GM19351 (cell line): ENCODE measurements around the gene DCP1A.

Source experiments
- ATAC-seq: cut with Tn5 transposase; IDR thresholded peaks from one replicate; pipeline ENCODE4 v1.9.1; 2021; ENCODE audit warnings: mild to moderate bottlenecking, moderate library complexity; ENCODE audit not compliant: unreplicated experiment

The DCP1A gene

DNA sequence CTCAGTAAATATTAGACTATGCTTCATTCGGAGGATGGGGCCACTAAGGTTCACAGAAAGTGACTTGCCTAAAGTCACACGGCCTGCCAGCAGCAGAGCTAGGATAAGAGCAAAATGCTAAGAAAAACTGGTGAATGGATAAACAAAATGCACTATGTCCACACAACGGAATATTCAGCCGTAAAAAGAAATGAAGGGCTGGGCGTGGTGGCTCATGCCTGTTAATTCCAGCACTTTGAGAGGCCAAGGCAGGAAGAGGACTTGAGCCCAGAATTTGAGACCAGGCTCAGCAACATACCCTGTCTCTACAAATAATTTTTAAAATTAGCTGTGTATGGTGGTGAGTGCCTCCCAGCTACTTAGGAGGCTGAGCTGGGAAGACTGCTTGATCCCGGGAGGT lies 99.2 kb downstream of the DCP1A start:
- ATAC-seq: no peak

DNA sequence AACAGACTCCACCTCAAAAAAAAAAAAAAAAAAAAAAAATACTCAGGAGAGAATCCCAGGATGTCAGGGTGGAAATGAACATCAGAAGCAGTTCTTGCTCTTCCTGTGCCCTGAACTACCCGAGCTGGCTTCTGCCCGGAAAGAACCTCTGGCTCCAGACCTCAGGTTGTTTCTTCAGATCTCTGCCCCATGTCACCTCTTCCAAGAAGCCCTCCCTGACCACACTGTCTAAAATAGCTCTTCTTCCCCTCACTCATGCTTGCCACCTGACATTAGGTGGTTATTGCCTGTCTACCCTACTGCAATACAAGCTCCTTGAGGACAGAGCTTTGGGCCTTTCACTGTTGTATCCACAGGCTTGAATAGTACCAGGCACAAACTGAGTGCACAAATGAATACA lies 99.7 kb downstream of the DCP1A start:
- no peak for ATAC-seq

DNA sequence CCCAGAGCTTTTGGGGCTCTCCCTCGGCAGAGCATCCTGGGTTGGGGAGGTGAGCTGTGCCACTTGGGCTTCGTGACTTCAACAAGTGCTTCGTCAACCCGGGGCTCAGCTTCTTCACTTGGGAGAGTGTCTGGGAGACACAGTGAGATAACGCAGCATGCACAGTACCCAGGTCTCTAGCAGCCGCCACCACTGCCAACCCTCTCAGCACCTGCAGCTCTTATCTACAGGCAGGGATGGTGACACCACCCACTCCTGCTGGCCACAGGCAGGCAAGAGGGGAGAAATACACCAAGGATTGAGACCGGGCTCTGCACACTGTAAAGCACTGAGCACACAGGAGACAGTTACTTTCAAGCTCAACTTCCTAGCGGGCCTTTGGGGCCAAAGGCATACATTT lies 103.1 kb downstream of the DCP1A start:
- no peak for ATAC-seq

DNA sequence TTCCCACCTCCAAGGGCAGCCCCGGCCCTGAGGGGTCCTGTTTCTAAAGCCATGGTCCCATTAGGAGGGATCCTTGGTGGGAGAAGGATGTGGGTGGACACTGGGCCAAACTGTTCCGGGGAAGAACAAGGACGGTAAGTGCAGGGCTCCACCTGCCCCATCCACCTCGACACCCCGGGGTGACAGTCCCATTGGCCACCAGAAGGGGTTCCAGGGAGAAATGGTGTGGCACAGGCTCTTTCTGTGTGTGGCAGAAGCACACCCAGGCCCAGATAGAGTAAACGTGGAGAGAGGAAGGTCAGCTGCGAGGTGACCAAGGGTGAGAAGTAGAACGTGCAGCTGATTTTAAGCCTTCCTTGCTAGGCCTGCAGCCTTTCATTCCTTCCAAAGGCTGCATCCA lies 103.6 kb downstream of the DCP1A start:
- ATAC-seq: no peak

DNA sequence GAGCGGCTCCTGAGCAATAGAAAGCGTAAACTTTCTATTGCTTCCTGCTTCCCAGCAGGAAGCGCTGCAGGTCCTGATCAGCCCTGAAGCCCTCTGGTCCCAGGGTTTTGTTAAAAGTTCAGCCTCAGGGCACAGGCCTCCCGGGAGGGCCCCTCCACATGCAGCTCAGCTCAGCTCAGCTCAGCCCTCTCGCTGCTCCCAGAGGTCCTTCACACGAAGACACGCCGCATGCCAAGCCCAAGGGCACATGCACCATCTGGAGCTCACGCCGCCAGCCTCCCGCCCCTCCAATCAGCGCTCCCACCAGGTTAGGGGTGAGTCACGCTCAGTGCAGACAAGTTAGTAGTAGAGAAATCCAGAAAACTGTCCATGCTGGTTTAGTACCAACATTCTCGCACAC lies 104.2 kb downstream of the DCP1A start:
- no peak for ATAC-seq

DNA sequence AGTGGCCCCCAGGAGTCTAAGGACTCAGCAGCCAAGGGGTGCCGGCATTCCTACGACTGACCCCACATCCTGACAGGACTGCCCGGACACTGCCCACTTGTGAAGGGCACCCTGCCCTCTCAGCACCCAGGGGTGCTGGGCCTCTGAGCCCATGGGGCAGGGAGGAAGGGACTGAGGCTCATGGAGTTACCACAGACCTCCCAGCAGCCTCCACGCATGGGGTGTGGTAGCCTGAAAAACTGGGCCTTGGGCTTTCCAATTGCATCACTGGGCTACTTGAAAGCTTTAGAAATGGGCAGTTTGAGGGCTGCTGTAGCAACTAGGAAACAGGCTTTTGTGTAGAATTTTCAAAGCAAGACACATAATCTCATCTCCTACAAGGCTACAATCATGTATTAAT lies 104.7 kb downstream of the DCP1A start:
- ATAC-seq: no peak

DNA sequence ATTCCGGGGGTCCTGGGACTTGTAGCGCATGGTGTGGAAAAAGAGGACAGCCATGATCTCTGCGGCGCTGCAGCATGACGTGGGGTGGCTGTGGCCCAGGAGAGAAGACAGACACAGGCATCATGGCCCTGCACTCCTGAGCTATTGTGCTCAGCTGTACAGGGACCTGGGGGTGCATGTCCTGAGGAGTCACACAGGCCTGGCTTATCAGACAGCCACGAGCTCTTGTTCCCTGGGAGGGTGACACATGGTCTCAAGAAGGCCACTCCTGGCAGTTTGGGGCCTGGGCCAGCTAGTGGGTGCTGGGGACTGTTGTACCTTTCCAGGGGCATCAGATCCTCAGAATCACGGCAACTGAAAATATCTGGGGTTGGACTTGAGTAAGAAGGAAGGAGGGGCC lies 105.2 kb downstream of the DCP1A start:
- no peak for ATAC-seq

DNA sequence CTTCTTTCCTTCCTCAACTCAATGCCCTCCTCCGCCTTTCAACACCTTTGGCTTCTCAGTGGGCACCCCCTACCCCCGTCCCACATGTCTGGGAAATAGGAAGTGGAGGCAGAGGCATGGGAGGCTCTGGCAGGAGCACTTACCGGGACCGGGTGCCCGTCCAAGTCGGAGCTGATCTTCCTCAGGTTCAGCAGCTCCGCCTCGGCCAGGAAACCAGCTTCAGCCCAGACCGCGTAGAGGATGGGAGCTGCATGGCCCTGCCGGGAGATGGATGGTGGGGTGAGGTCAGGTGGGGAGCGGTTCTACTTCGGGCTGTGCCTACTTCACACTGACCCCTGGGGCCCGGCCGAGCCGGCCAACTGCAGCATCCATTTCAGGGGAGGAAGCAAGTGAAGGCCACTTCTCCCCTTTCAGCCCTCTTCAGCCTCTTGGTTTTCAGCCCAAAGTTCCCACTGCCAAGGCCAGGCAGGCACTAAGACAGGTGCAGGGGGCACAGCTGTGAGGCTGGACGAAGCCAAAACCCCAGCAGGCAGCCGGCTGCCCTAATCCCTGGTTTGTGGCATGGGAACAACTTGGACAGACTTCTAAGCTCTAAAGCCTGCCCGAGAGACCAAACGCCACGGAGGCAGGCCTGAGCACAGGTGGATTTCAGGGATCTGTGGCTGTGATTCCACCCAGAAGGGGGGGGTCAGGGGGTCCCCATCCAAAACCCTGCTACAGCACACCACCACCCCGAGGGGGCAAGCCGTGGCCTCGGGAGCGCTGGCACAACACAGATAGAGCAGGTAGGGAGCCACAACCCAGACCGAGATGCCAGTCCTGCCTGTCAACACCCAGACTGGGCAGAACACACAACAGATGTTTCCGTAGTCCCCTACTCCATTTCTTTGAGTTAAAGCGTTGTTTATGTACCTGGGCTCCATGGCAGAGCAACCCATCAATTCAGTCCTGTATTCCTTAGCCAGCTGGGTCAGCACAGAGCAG lies 106.1 kb downstream of the DCP1A start:
- no peak for ATAC-seq

DNA sequence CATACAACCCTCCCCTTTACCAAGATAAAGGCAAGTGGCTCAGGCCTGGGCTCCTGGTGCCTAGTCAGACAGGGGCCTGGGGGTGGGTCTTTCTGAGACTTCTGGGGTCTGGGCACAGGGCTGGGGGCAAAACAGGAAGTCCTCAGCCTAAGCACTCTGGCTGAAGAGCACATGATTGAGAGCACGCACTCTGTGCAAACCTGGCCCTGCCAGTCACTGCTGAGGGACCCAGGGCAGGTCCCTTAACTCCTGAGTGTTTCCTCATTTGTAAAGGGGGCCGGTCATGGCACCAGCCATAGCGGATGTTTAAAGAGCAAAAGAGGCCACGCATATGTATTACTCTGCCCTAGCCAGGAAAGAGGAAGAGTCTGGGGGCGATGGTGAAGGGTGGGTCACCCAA lies 107.5 kb downstream of the DCP1A start:
- ATAC-seq: no peak

DNA sequence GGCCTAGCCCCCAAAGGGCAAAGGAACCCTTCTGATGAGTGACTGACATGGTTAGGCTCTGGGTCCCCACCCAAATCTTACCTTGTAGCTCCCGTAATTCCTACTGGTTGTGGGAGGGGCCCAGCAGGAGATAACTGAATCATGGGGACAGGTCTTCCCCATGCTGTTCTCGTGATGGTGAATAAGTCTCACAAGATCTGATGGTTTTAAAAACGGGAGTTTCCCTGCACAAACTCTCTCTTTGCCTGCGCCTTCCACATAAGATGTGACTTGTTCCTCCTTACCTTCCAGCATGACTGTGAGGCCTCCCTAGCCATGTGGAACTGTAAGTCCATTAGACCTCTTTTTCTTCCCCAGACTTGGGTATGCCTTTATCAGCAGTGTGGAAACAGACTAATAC lies 108.5 kb downstream of the DCP1A start:
- ATAC-seq: no peak

DNA sequence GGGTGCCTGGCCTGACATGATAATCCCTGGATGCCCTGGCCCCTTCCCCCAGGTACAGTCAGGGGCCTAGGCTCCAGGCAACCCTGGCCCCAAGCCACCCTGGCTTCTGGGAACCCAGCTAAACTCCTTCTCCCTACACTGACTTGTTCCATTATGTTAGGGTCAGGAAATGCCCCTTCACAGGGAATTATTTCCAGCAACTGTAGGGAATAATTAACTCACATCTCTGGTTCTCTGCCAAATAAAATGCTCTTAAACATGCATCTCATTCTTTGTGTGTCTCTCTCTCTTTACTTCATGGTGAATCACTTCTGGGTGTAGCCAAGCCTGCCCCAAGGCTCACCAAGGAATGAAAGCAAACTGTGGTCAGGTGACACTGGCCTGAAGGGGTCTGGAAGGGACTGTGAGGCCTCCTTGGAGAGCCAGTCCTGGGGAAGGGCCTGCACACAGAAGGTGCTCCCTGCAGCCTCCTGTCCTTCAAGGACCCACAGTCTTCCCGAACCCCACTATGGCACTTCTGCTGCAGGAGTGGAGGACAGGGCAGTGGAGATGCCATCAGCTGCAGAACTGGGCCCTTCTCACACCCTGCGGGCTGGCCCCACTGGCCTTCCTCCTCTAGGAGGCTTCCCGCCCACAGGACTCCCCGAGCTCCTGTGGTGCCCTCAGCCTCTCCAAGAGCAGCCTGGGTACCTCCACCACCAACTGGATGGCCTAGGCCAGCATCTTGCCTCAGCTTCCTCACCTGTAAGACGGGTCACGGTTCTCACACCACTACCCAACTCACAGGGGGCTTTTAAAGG lies 109.1 kb downstream of the DCP1A start:
- no peak for ATAC-seq

DNA sequence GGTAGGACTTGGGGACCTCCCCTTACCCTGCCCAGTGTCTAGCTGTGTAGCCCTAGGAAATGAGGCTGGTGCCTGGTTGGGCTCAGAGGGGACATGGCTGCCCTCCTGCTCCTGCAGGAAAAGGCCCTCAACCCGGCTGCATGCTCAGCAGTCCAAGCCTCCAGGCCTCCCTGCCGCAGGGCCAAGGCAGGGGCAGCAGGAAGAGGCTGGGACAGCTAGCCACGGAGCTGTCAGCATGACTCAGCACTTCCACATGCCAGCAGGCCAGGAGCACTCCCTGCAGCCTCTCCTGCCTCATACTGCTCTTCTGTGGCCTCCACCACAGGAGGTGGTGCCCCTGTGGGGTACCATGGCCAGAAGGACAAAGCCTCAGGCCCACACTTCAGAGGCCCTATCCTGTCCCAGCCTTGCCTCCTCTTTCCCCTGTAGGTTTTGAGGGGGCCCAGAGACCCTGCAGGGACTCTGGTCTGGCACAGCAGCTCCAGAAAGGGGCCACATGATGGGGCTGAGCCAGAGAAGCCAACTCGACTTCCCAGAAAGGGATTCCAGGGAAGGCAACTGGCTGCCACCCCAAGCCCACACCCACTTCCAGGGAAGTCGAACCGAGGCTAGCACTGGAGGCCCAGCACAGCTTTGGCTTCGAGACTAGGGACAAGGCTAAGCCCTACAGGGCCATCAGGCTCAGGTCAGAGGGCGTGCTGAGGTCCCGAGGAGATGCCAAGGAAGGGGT lies 111.1 kb downstream of the DCP1A start:
- ATAC-seq: no peak

DNA sequence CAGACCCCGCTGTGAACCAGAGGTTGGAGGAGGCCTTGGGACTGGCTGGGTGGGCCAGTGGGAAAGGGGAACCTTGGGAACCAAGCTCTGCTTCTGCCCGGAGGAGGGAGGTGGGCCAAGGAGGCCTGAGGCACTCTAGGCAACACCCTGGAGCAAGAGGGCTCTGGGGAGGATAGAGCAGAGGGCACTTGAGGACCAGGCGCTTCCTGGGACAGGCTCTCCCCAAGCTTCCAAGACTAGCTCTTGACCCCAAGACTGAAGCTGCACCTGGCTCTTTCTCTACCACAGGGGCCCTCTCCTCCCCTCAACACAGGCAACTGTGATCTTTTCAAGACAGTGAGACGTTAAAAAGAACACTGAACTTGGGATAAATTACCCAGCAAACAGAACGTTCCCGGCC lies 111.8 kb downstream of the DCP1A start:
- ATAC-seq: no peak

DNA sequence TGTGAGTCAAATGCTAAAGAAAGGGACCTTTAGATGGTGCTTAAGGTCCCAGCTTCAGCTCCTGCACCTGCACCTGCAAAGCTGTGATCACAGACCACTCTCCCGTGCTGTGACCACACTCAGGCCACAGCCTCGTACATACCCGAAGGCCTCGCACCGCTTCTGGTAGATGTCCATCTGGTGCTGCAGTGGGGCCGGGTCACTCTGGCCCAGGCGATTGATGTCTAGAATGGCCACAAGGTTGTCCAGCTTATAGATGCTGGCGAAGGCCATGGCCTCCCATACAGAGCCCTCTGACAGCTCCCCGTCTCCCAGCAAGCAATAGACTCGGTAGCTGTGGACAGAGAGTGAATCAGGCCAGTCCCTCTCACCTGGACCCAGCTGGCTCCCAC lies 112.5 kb downstream of the DCP1A start:
- no peak for ATAC-seq

DNA sequence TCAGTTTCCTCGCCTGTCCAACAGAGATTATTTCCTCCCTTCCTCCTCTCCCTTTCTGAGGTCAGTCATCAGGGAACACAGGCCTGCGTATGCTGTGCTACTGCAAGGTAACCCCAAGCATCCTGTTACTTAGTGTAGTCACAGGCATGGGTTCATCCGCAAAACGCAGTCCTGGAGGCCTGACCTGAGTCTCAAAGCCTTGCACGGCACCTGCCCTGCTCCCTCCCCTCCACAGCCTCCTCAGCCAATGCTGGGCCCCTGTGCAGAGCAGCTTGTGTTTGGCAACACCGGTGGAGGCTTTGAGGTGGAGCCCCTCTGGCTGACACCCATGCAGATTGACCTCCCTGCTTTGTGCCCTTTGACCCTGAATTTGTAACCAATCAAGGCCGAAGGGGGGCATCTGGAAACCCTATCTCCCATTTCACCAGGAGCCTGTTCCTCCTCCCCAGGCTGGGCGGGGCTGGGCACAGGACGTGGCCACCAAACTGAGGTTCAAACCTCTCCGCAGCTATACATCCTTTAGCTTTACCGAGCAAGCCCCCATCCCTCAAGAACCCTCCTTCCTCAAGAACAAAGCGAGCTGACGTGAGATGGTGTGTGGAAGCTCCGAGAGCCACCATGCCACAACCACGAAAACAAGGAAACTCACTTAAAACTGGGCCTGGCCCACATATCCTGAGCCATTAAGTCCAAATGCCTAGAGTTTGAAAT lies 113.1 kb downstream of the DCP1A start:
- no peak for ATAC-seq
